SU-DHL-6 (cell line): ENCODE data around the gene TBC1D16.

ENCODE experiments used
- H2AFZ ChIP-seq: fragments of 200-600 bp; sonication (generic); 2 replicates; pipeline ENCODE4 v1.6.1; 2014; ENCODE audit warnings: low read depth, mild to moderate bottlenecking, moderate library complexity, mixed read lengths, antibody characterized with exemption, low read length; ENCODE audit not compliant: severe bottlenecking
- H3F3A ChIP-seq: fragments of 200-600 bp; shearing (Covaris generic); 2 replicates; pipeline ENCODE4 v1.6.0; 2016; ENCODE audit warnings: antibody characterized with exemption, mild to moderate bottlenecking; ENCODE audit not compliant: insufficient read depth
- H3K27ac ChIP-seq: fragments of 200-600 bp; sonication (generic); 2 replicates; pipeline ENCODE4 v1.5.1; 2016; ENCODE audit warnings: low read depth, mild to moderate bottlenecking, low read length, moderate library complexity, mixed read lengths
- H3K27me3 ChIP-seq: fragments of 200-600 bp; sonication (generic), shearing (Covaris generic); 2 replicates; pipeline ENCODE4 v1.6.0; 2014; ENCODE audit warnings: mild to moderate bottlenecking, low read length
- H3K36me3 ChIP-seq: fragments of 200-600 bp; sonication (generic); 2 replicates; pipeline ENCODE4 v1.6.1; 2014; ENCODE audit warnings: mild to moderate bottlenecking, low read length, mixed read lengths
- H3K4me2 ChIP-seq: fragments of 300-600, 200-600 bp; shearing (Covaris generic), sonication (generic); 2 replicates; pipeline ENCODE4 v1.6.0; 2014; ENCODE audit warnings: low read length, low read depth, mild to moderate bottlenecking; ENCODE audit not compliant: poor library complexity, severe bottlenecking
- H3K4me3 ChIP-seq: fragments of 200-600 bp; sonication (generic); 2 replicates; pipeline ENCODE4 v1.5.1; 2014; ENCODE audit warnings: antibody characterized with exemption, low read length, mild to moderate bottlenecking, mixed read lengths; ENCODE audit not compliant: insufficient read depth, poor library complexity, severe bottlenecking
- H3K79me2 ChIP-seq: fragments of 200-600 bp; sonication (generic); 2 replicates; pipeline ENCODE4 v1.6.1; 2014; ENCODE audit warnings: mild to moderate bottlenecking, low read length, moderate library complexity; ENCODE audit not compliant: insufficient read depth
- H3K9ac ChIP-seq: fragments of 200-600 bp; sonication (generic); 2 replicates; pipeline ENCODE4 v1.7.0; 2014; ENCODE audit warnings: mild to moderate bottlenecking, low read length
- H3K9me2 ChIP-seq: fragments of 200-600 bp; sonication (generic); replicated peaks from 2 replicates; pipeline ENCODE4 v1.6.1; 2014; ENCODE audit warnings: low read length; ENCODE audit not compliant: insufficient read depth
- H3K9me3 ChIP-seq: fragments of 200-600 bp; sonication (generic); 2 replicates; pipeline ENCODE4 v1.6.1; 2014; ENCODE audit warnings: low read length, mixed read lengths; ENCODE audit not compliant: insufficient read depth
- H4K20me1 ChIP-seq: fragments of 200-600 bp; sonication (generic); 2 replicates; pipeline ENCODE4 v1.6.1; 2014; ENCODE audit warnings: low read depth, mild to moderate bottlenecking, antibody characterized with exemption, low read length, moderate library complexity, mixed read lengths
- EZH2phosphoT487 ChIP-seq: fragments of 200-600 bp; sonication (generic), shearing (Covaris generic); conservative IDR thresholded peaks from 2 replicates; pipeline ENCODE4 v1.6.1; 2018; ENCODE audit warnings: mild to moderate bottlenecking, antibody characterized with exemption, low read length, moderate library complexity, mixed read lengths
- TF ChIP-seq, protein P1 (sequence below): fragments of 200-600 bp; sonication (generic); IDR thresholded peaks from one replicate; pipeline ENCODE4 v1.5.1; 2017; ENCODE audit warnings: antibody characterized with exemption, mild to moderate bottlenecking, low read length, moderate library complexity; ENCODE audit not compliant: insufficient read depth, poor library complexity, severe bottlenecking

Gene TBC1D16

DNA sequence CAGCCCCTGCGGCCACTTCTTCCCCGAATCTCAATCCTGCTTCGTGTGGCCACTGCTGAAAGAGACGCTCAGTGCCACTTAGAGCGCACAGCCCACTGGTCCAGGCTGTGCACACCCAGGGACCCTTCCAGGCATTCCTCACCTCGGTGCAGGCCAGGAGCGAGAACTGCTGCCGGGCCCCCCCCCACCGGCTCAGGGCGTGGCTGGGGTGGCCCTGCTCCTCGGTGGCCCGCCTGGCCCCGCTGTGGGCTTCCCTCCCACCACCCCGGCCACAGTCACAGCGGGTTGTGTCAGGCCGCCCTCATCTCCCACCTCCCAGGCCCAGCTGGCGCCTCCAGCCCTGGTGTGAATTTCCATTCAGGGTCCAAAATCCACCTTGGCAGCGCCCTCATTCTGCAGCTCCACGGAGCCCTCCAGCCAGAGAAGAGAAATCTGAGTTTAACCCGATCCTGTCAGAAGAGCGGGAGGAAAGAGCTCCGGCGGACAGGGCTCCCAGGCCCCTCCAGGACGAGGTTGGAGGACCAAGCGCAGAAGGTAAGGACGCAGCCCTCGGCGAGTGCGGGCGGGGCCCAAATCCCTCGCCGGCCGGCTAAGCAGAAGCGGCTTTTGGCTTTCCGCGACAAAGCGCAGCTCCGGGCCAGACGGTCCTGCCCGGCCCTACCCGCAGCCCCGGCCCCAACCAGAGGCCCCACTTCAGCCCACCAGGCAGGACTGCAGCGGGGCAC is 12.0 kb downstream of the TBC1D16 start:
- TF ChIP-seq EZH2phosphoT487 = no peak
- TF ChIP-seq, protein P1, sequence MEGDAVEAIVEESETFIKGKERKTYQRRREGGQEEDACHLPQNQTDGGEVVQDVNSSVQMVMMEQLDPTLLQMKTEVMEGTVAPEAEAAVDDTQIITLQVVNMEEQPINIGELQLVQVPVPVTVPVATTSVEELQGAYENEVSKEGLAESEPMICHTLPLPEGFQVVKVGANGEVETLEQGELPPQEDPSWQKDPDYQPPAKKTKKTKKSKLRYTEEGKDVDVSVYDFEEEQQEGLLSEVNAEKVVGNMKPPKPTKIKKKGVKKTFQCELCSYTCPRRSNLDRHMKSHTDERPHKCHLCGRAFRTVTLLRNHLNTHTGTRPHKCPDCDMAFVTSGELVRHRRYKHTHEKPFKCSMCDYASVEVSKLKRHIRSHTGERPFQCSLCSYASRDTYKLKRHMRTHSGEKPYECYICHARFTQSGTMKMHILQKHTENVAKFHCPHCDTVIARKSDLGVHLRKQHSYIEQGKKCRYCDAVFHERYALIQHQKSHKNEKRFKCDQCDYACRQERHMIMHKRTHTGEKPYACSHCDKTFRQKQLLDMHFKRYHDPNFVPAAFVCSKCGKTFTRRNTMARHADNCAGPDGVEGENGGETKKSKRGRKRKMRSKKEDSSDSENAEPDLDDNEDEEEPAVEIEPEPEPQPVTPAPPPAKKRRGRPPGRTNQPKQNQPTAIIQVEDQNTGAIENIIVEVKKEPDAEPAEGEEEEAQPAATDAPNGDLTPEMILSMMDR = no peak
- Histone ChIP-seq H3K27ac (no peak overlapping the region), H3F3A (0 out of 2 replicates have a peak, but pooled peaks cover 2% of the 10 kb centered on the region), H3K4me2 (no peak overlapping the region), H3K9me3 (no peaks in the 10 kb centered on the region), H2AFZ (no peak overlapping the region), H3K9ac (no peak overlapping the region), H4K20me1 (no peaks in the 10 kb centered on the region), H3K27me3 (no peaks in the 10 kb centered on the region), H3K9me2 (no peaks in the 10 kb centered on the region), H3K79me2 (no peaks in the 10 kb centered on the region), H3K4me3 (no peak overlapping the region), H3K36me3 (no peaks in the 10 kb centered on the region)

DNA sequence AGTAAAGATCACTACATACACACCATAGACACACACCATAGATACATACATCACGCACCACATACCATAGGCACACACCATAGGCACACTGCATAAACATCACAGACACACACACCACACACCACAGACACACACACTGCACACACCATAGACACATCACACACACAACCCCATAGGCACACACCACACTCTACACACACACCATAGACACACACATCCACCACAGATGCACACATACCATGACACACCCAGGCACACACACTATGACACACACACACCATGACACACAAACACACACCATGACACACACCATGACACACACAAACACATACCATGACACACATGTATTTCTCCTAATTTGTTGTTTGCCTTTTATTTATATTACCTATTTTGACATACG is 14.1 kb downstream of the TBC1D16 start:
- no peaks in the 10 kb centered on the region for H4K20me1 ChIP-seq
- no peak overlapping the region for H3K9ac ChIP-seq
- H3K36me3 ChIP-seq = no peaks in the 10 kb centered on the region
- H3K9me2 ChIP-seq = no peaks in the 10 kb centered on the region
- no peaks in the 10 kb centered on the region for H3K9me3 ChIP-seq
- no peaks in the 10 kb centered on the region for H3K79me2 ChIP-seq
- TF ChIP-seq, protein P1 = no peak
- no peak for TF ChIP-seq EZH2phosphoT487
- H3K27ac ChIP-seq = no peak overlapping the region
- H2AFZ ChIP-seq = no peak overlapping the region
- no peaks in the 10 kb centered on the region for H3K27me3 ChIP-seq
- H3K4me3 ChIP-seq = no peak overlapping the region
- 0 out of 2 replicates have a peak, but pooled peaks cover 2% of the 10 kb centered on the region for H3F3A ChIP-seq
- no peak overlapping the region for H3K4me2 ChIP-seq

DNA sequence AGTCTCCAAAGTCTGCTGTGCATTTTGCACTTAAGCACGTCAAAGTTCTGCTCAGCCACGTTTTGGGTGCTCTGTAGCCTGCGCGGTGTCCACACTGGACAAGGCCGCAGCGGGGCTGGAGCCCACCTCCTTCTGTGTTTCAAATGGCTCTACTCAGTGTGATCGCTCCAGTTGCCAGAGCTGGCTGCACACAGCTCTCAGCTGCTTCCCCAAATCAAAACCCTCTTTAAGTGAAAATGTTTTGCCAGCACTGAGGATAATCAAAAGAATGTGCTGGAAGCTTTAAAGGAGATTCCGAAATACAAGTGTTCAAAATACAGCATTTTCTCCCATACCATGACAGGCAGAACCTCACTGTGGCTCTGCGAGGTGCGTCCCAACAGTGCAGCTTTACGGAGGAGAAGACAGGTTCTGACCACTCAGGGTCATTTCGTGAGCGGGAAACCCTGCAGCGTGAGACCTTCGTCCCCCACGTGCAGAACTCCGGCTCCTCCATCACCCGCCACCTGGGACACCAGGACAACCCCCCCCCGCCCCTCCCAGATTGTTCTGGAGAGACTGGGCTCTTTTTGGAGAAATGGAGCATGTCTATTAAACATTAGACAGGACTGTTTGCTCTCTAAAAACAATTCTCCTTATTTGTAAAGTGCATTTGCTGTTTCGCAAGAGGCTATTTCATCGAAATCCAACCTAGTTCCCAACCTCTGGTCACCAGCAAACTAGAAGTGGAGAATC is 16.6 kb downstream of the TBC1D16 start:
- Histone ChIP-seq H3K9me2 (no peaks in the 10 kb centered on the region), H3K27ac (no peak overlapping the region), H3K4me3 (no peak overlapping the region), H2AFZ (no peak overlapping the region), H4K20me1 (no peaks in the 10 kb centered on the region), H3K79me2 (no peaks in the 10 kb centered on the region), H3K9ac (no peak overlapping the region), H3K9me3 (no peaks in the 10 kb centered on the region; the same call in 1 of the 2 replicates), H3K36me3 (no peaks in the 10 kb centered on the region), H3K4me2 (no peak overlapping the region), H3F3A (0 out of 2 replicates have a peak, but pooled peaks cover 2% of the 10 kb centered on the region), H3K27me3 (no peaks in the 10 kb centered on the region)
- TF ChIP-seq EZH2phosphoT487 = no peak
- TF ChIP-seq, protein P1 = no peak
